K562 (cell line): ENCODE measurements around the gene DNAJB7. TPM values are rescaled to one million over a fixed set of nuclear protein-coding genes. Genes with fewer than 3 reads are reported as not detected.

Experiments used
- MAZ ChIP-seq, 2 experiments: fragments of 450-650 bp in 1 of 2; sonication (generic) in 1 of 2; formaldehyde crosslinking; IDR thresholded peaks in 1 of 2; conservative IDR thresholded peaks in 1 of 2; 2 replicates each; pipeline versions ENCODE4 v1.4.0 to v1.5.0; 2020; ENCODE audit warnings: mild to moderate bottlenecking in 1 of 2, missing genetic modification reagents in 1 of 2
- NR2C2 ChIP-seq, 2 experiments: fragments of 200-800 bp in 1 of 2; sonication (Bioruptor generic) in 1 of 2; sonication (generic) in 1 of 2; formaldehyde crosslinking in 1 of 2; IDR thresholded peaks; 2 replicates each; pipeline versions ENCODE4 v1.6.1 to v1.8.0; 2016 to 2022; ENCODE audit warnings: mild to moderate bottlenecking in 1 of 2, missing compliant biosample characterization in 1 of 2, missing genetic modification characterization in 1 of 2, missing genetic modification reagents in 1 of 2
- POLR2AphosphoS2 ChIP-seq: IDR thresholded peaks from 2 replicates; pipeline ENCODE4 v1.6.1; 2012; ENCODE audit warnings: low read length, improper control_type of control experiment
- PPARD ChIP-seq: fragments of 250-450 bp; sonication (Bioruptor Pico); IDR thresholded peaks from 2 replicates; pipeline ENCODE4 v1.8.0; 2022; ENCODE audit warnings: inconsistent platforms, mild to moderate bottlenecking, moderate library complexity
- TAF1 ChIP-seq: IDR thresholded peaks from 2 replicates; pipeline ENCODE4 v1.6.1; 2011; ENCODE audit warnings: mild to moderate bottlenecking, low read length, moderate library complexity; ENCODE audit not compliant: insufficient read depth, control insufficient read depth, severe bottlenecking; ENCODE audit errors: extremely low read depth
- TEAD2 ChIP-seq: fragments of 450-650 bp; IDR thresholded peaks from 2 replicates; pipeline ENCODE4 v1.6.1; 2016; ENCODE audit warnings: missing genetic modification characterization, control low read depth, missing compliant biosample characterization
- ZNF436 ChIP-seq: fragments of 250-450, 450-650 bp; sonication (Bioruptor Pico); formaldehyde crosslinking; IDR thresholded peaks from 2 replicates; pipeline ENCODE4 v1.7.0; 2020; ENCODE audit warnings: mild to moderate bottlenecking
- polyA plus RNA-seq, 8 experiments: library from polyadenylated mRNA; depleted of rRNA in 4 of 8; stranded (reverse) in 5 of 8; unstranded in 3 of 8; fragments of >200 nt; fragmentation: Nextera tagmentation in 2 of 8; fragmentation: Illumina TruSeq in 1 of 8; extraction: Ambion mirVana in 2 of 8; extraction: Trizol in 1 of 8; gene quantifications; 2 replicates each; pipeline versions ENCODE4 v1.2.1 to v1.2.3, GENCODE V29; 2011 to 2014; ENCODE audit warnings: inconsistent platforms in 1 of 8, missing spikeins in 1 of 8
- total RNA-seq, 7 experiments: library from RNA; depleted of rRNA in 6 of 7; stranded (reverse); fragments of >200 nt in 6 of 7; fragmentation: Illumina TruSeq in 2 of 7; extraction: Trizol in 2 of 7; gene quantifications; 2 replicates each; pipeline versions ENCODE4 v1.2.1 to v1.2.3, GENCODE V29; 2011 to 2021; ENCODE audit warnings: low replicate concordance in 1 of 7
- TF ChIP-seq, protein P1 (sequence below): sonication (generic); formaldehyde crosslinking; IDR thresholded peaks from 2 replicates; pipeline ENCODE4 v1.8.1; 2023; ENCODE audit warnings: missing genetic modification reagents, mild to moderate bottlenecking, borderline replicate concordance
- TF ChIP-seq, protein P2 (sequence below): fragments of 450-650 bp; conservative IDR thresholded peaks from 2 replicates; pipeline ENCODE4 v1.6.1; 2016; ENCODE audit warnings: missing genetic modification characterization, low read depth, mild to moderate bottlenecking, missing compliant biosample characterization, moderate library complexity
- TF ChIP-seq, protein P3 (sequence below): IDR thresholded peaks from 3 replicates; pipeline ENCODE4 v1.6.1; 2011; ENCODE audit warnings: borderline replicate concordance, mild to moderate bottlenecking, moderate library complexity; ENCODE audit not compliant: insufficient read length; ENCODE audit errors: extremely low read depth

DNAJB7 gene
- total and polyA plus RNA-seq, 9 of the 15 experiments (the other 6 are each of a cell fraction or from before 2014, with no cell fraction given), result 0.13 to 0.21 TPM; not detected in 7

DNA sequence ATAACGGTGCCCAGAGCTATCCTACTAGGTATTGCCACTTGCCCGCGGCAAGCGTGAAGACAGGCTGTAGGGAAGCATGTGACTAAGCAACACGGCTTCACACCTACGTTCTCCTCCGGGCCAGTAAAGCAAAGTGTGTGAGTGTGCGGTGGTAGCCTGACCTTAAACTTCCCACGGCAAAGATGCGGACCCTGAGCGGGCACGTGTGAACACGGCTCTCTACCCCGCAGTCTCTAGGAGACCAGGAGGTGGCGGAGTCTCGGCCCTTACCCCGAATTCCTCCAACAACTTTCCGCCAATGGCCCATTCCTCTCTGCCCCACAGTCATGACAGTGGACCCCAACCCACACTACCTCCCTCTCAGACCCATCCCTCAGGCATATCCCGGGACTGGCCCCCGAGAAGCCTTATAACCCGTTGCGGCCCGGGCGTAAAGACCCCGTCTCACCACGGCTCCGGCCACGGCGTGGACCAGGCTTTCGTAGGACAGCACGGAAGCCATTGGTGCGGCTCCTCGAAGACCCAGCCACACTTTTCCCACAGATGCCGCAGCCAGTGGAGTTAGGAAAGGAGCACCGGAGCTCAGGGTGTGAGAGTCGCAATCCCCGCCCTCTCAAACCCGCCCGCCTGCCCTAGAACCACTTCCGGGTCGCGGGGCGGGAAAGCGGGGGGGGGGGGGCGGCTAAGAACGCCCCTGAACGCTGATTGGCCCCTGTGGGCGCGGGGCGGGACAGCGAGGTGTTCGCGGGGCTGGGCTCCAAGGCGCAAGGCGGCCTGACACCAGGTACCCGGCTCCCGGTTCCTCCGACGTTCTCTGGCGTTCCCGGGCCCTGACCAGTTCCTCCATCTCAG, 42.9 kb downstream of the DNAJB7 start, which contains the start of gene SLC25A17 (continued):
- TF ChIP-seq MAZ (CRISPR knock-in tag; conservative IDR thresholded peaks at IDR 0.05 in 1 of 2, IDR thresholded peaks at IDR 0.05 in 1 of 2), result no peak; a peak in 1 of 4 replicates
- TF ChIP-seq TEAD2 (tag), result no peak
- peak; percentile 95 for TF ChIP-seq NR2C2 (CRISPR knock-in tag; IDR thresholded peaks at IDR 0.05)
- TF ChIP-seq NR2C2 (tag; IDR thresholded peaks at IDR 0.05), result peak; percentile 99
- TF ChIP-seq, protein P1, sequence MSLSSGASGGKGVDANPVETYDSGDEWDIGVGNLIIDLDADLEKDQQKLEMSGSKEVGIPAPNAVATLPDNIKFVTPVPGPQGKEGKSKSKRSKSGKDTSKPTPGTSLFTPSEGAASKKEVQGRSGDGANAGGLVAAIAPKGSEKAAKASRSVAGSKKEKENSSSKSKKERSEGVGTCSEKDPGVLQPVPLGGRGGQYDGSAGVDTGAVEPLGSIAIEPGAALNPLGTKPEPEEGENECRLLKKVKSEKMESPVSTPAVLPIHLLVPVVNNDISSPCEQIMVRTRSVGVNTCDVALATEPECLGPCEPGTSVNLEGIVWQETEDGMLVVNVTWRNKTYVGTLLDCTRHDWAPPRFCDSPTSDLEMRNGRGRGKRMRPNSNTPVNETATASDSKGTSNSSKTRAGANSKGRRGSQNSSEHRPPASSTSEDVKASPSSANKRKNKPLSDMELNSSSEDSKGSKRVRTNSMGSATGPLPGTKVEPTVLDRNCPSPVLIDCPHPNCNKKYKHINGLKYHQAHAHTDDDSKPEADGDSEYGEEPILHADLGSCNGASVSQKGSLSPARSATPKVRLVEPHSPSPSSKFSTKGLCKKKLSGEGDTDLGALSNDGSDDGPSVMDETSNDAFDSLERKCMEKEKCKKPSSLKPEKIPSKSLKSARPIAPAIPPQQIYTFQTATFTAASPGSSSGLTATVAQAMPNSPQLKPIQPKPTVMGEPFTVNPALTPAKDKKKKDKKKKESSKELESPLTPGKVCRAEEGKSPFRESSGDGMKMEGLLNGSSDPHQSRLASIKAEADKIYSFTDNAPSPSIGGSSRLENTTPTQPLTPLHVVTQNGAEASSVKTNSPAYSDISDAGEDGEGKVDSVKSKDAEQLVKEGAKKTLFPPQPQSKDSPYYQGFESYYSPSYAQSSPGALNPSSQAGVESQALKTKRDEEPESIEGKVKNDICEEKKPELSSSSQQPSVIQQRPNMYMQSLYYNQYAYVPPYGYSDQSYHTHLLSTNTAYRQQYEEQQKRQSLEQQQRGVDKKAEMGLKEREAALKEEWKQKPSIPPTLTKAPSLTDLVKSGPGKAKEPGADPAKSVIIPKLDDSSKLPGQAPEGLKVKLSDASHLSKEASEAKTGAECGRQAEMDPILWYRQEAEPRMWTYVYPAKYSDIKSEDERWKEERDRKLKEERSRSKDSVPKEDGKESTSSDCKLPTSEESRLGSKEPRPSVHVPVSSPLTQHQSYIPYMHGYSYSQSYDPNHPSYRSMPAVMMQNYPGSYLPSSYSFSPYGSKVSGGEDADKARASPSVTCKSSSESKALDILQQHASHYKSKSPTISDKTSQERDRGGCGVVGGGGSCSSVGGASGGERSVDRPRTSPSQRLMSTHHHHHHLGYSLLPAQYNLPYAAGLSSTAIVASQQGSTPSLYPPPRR (CRISPR knock-in tag), result no peak
- TF ChIP-seq TAF1, result peak; percentile 66
- TF ChIP-seq, protein P2, sequence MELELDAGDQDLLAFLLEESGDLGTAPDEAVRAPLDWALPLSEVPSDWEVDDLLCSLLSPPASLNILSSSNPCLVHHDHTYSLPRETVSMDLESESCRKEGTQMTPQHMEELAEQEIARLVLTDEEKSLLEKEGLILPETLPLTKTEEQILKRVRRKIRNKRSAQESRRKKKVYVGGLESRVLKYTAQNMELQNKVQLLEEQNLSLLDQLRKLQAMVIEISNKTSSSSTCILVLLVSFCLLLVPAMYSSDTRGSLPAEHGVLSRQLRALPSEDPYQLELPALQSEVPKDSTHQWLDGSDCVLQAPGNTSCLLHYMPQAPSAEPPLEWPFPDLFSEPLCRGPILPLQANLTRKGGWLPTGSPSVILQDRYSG, result no peak
- no peak for TF ChIP-seq ZNF436 (CRISPR knock-in tag)
- no peak for TF ChIP-seq PPARD
- TF ChIP-seq, protein P3, sequence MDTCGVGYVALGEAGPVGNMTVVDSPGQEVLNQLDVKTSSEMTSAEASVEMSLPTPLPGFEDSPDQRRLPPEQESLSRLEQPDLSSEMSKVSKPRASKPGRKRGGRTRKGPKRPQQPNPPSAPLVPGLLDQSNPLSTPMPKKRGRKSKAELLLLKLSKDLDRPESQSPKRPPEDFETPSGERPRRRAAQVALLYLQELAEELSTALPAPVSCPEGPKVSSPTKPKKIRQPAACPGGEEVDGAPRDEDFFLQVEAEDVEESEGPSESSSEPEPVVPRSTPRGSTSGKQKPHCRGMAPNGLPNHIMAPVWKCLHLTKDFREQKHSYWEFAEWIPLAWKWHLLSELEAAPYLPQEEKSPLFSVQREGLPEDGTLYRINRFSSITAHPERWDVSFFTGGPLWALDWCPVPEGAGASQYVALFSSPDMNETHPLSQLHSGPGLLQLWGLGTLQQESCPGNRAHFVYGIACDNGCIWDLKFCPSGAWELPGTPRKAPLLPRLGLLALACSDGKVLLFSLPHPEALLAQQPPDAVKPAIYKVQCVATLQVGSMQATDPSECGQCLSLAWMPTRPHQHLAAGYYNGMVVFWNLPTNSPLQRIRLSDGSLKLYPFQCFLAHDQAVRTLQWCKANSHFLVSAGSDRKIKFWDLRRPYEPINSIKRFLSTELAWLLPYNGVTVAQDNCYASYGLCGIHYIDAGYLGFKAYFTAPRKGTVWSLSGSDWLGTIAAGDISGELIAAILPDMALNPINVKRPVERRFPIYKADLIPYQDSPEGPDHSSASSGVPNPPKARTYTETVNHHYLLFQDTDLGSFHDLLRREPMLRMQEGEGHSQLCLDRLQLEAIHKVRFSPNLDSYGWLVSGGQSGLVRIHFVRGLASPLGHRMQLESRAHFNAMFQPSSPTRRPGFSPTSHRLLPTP, result no peak
- no peak for TF ChIP-seq POLR2AphosphoS2
